GM23338 (cell line): ENCODE data around the gene OR4S1. TPM values are rescaled to one million over a fixed set of nuclear protein-coding genes. Genes with fewer than 3 reads are reported as not detected.
A peak's percentile ranks its signal among the peaks of the same experiment; 100 is the strongest.
"Not testable (repeated sequence)": the region's sequence is repeated elsewhere in the genome, so short reads cannot be mapped to it uniquely, and the experiment has no call there.

Experiments
- ATAC-seq: fragments of 200-7000 bp; cut with Tn5 transposase; 3 replicates; pipeline ENCODE4 v1.9.1; 2020
- DNase-seq: peaks from one replicate; pipeline ENCODE4 v3.0.0-alpha.2; 2015; ENCODE audit warnings: low spot score
- H2AFZ ChIP-seq: fragments of 200-600 bp; sonication (generic); 2 replicates; pipeline ENCODE4 v1.8.0; 2016; ENCODE audit warnings: antibody characterized with exemption, mild to moderate bottlenecking, moderate library complexity
- H3F3A ChIP-seq: fragments of 200-600 bp; sonication (generic); replicated peaks from 2 replicates; pipeline ENCODE4 v1.8.0; 2017; ENCODE audit warnings: antibody characterized with exemption, mixed run types, low read depth
- H3K27ac ChIP-seq: fragments of 200-600 bp; sonication (generic); 2 replicates; pipeline ENCODE4 v1.6.1; 2016; ENCODE audit warnings: low read depth
- H3K27me3 ChIP-seq: fragments of 200-600 bp; sonication (generic); 2 replicates; pipeline ENCODE4 v1.8.0; 2016; ENCODE audit warnings: mild to moderate bottlenecking, mixed run types, moderate library complexity; ENCODE audit not compliant: insufficient read depth
- H3K36me3 ChIP-seq: fragments of 200-600 bp; sonication (generic); 2 replicates; pipeline ENCODE4 v1.8.0; 2016; ENCODE audit warnings: mild to moderate bottlenecking; ENCODE audit not compliant: insufficient read depth
- H3K4me1 ChIP-seq: fragments of 200-600 bp; sonication (generic); 2 replicates; pipeline ENCODE4 v1.8.0; 2016; ENCODE audit warnings: mild to moderate bottlenecking, moderate library complexity; ENCODE audit not compliant: insufficient read depth
- H3K4me2 ChIP-seq: fragments of 200-600 bp; sonication (generic); 2 replicates; pipeline ENCODE4 v1.7.1; 2017; ENCODE audit warnings: mixed run types
- H3K4me3 ChIP-seq: fragments of 200-600 bp; sonication (generic); 2 replicates; pipeline ENCODE4 v1.6.1; 2016; ENCODE audit warnings: mixed run types
- H3K79me2 ChIP-seq: fragments of 200-600 bp; sonication (generic); replicated peaks from 2 replicates; pipeline ENCODE4 v1.8.0; 2017; ENCODE audit warnings: mild to moderate bottlenecking; ENCODE audit not compliant: insufficient read depth
- H3K9me2 ChIP-seq: fragments of 200-600 bp; sonication (generic); 2 replicates; pipeline ENCODE4 v1.8.0; 2017; ENCODE audit not compliant: insufficient read depth
- H4K20me1 ChIP-seq: fragments of 200-600 bp; sonication (generic); replicated peaks from 2 replicates; pipeline ENCODE4 v1.8.0; 2017; ENCODE audit warnings: mild to moderate bottlenecking; ENCODE audit not compliant: insufficient read depth
- H3K27ac Mint-ChIP-seq: 2 replicates; pipeline ENCODE4 v1.8.0; 2020; ENCODE audit warnings: inconsistent platforms, mild to moderate bottlenecking, moderate library complexity, mixed read lengths
- H3K27me3 Mint-ChIP-seq: 3 replicates; pipeline ENCODE4 v1.8.0; 2022; ENCODE audit warnings: low read depth, mild to moderate bottlenecking, moderate library complexity, mixed read lengths, inconsistent platforms; ENCODE audit not compliant: insufficient read depth, poor library complexity
- H3K36me3 Mint-ChIP-seq: 3 replicates; pipeline ENCODE4 v1.8.0; 2021; ENCODE audit warnings: low read depth, mild to moderate bottlenecking, inconsistent platforms, moderate library complexity, mixed read lengths
- H3K4me1 Mint-ChIP-seq: 3 replicates; pipeline ENCODE4 v1.8.0; 2020; ENCODE audit warnings: mild to moderate bottlenecking, inconsistent platforms, mixed read lengths
- H3K4me3 Mint-ChIP-seq: 3 replicates; pipeline ENCODE4 v1.8.0; 2021; ENCODE audit warnings: moderate library complexity, mild to moderate bottlenecking, inconsistent platforms, mixed read lengths
- H3K9me3 Mint-ChIP-seq: 3 replicates; pipeline ENCODE4 v1.8.0; 2020; ENCODE audit warnings: moderate library complexity, mild to moderate bottlenecking, inconsistent platforms, mixed read lengths
- CTCF ChIP-seq, 2 experiments: fragments of 200-600 bp in 1 of 2; sonication (generic) in 1 of 2; conservative IDR thresholded peaks; 2 replicates each; pipeline versions ENCODE4 v1.5.1 to v1.6.1; 2016 to 2017; ENCODE audit warnings: antibody characterized with exemption in 2 of 2, low read depth in 2 of 2, mild to moderate bottlenecking in 2 of 2, moderate library complexity in 1 of 2
- ZNF114 ChIP-seq: fragments of 250-450 bp; sonication (Bioruptor Pico); IDR thresholded peaks from 2 replicates; pipeline ENCODE4 v1.5.0; 2020; ENCODE audit warnings: mild to moderate bottlenecking, moderate library complexity
- polyA plus RNA-seq: library from polyadenylated mRNA; unstranded; fragments of >200 nt; fragmentation: Nextera tagmentation; extraction: Ambion mirVana; gene quantifications from 2 replicates; pipeline ENCODE4 v1.2.1, GENCODE V29; 2016
- total RNA-seq: library from RNA; depleted of rRNA; stranded (reverse); fragments of >200 nt; shearing (Covaris generic); gene quantifications from 2 replicates; pipeline ENCODE4 v1.2.3, GENCODE V29; 2014

Gene OR4S1
- total and polyA plus RNA-seq, 2 experiments from 2014 or later = not detected

GRCh38 chr11:48307760-48308386, 1.9 kb downstream of the OR4S1 start:
- H3K4me3 ChIP-seq = no peak overlapping the region
- H3K9me2 ChIP-seq = no peaks in the 10 kb centered on the region
- no peak overlapping the region for H3K27ac ChIP-seq
- Mint-ChIP-seq H3K9me3 (peaks cover 86% of the 10 kb centered on the region), H3K27ac (no peak overlapping the region), H3K36me3 (peaks cover 14% of the 10 kb centered on the region), H3K4me1 (no peaks in the 10 kb centered on the region), H3K27me3 (peaks cover 2% of the 10 kb centered on the region), H3K4me3 (no peak overlapping the region)
- H2AFZ ChIP-seq = no peak overlapping the region
- ATAC-seq = no peak; the same call in 2 of the 3 replicates
- H3K4me2 ChIP-seq = no peak overlapping the region
- no peaks in the 10 kb centered on the region for H3K4me1 ChIP-seq
- no peaks in the 10 kb centered on the region for H3F3A ChIP-seq
- no peaks in the 10 kb centered on the region for H3K27me3 ChIP-seq
- H3K79me2 ChIP-seq = no peaks in the 10 kb centered on the region
- no peaks in the 10 kb centered on the region for H3K36me3 ChIP-seq
- H4K20me1 ChIP-seq = no peaks in the 10 kb centered on the region
- peak; percentile 73 for DNase-seq
- TF ChIP-seq ZNF114 = no peak
- peak; percentile 71 to 89 for TF ChIP-seq CTCF (conservative IDR thresholded peaks at IDR 0.05; ENCODE audit: low read depth in 2 of 2)

GRCh38 chr11:48313590-48313989, 7.6 kb downstream of the OR4S1 start:
- not testable (repeated sequence) for H3K4me1 Mint-ChIP-seq, H3K27me3 ChIP-seq, H3F3A ChIP-seq, H3K4me3 Mint-ChIP-seq, H3K27me3 Mint-ChIP-seq, H4K20me1 ChIP-seq, ATAC-seq, H3K36me3 Mint-ChIP-seq, H3K79me2 ChIP-seq, H3K27ac ChIP-seq, H3K4me3 ChIP-seq, H3K36me3 ChIP-seq, H3K4me2 ChIP-seq, H3K27ac Mint-ChIP-seq, H2AFZ ChIP-seq, H3K9me2 ChIP-seq, H3K4me1 ChIP-seq, DNase-seq
- peaks cover 90% of the 10 kb centered on the region for H3K9me3 Mint-ChIP-seq

GRCh38 chr11:48319813-48320212, 13.8 kb downstream of the OR4S1 start:
- not testable (repeated sequence) for ATAC-seq, H3K4me1 Mint-ChIP-seq, H3K4me2 ChIP-seq, H3K36me3 ChIP-seq, H3K4me3 ChIP-seq, H3K27me3 ChIP-seq, H3F3A ChIP-seq, H3K27me3 Mint-ChIP-seq, H3K27ac ChIP-seq, H3K4me3 Mint-ChIP-seq, DNase-seq, H3K79me2 ChIP-seq, H3K4me1 ChIP-seq, H2AFZ ChIP-seq, H3K9me2 ChIP-seq, H3K27ac Mint-ChIP-seq, H4K20me1 ChIP-seq
- Mint-ChIP-seq H3K9me3 (peaks cover 97% of the 10 kb centered on the region), H3K36me3 (peaks cover 18% of the 10 kb centered on the region)

GRCh38 chr11:48324620-48325019, 18.6 kb downstream of the OR4S1 start, which contains the start of gene OR4C3:
Gene OR4C3, plus strand, starts transcription at chr11:48324920. Its CDS starts 102 bp downstream, at chr11:48325022.
- H3K4me1 Mint-ChIP-seq, H2AFZ ChIP-seq, H3K9me2 ChIP-seq, H3K4me3 ChIP-seq, H3K4me2 ChIP-seq, H3K27me3 Mint-ChIP-seq, DNase-seq, H3K27ac ChIP-seq, H4K20me1 ChIP-seq, H3K27me3 ChIP-seq, H3F3A ChIP-seq, H3K4me1 ChIP-seq, H3K27ac Mint-ChIP-seq, H3K4me3 Mint-ChIP-seq, ATAC-seq, H3K79me2 ChIP-seq, H3K36me3 ChIP-seq: not testable (repeated sequence)
- Mint-ChIP-seq H3K9me3 (peaks cover 98% of the 10 kb centered on the region), H3K36me3 (peaks cover 11% of the 10 kb centered on the region)
